MCF 10A (cell line): ENCODE results near the gene KIF3A. TPM values are rescaled to one million over a fixed set of nuclear protein-coding genes. Genes with fewer than 3 reads are reported as not detected.
A peak's percentile ranks its signal among the peaks of the same experiment; 100 is the strongest.

ENCODE experiments used
- Bru-seq: library from RNA; stranded (reverse); fragments of 400-500 nt; gene quantifications from one replicate; lab custom pipeline; 2021; lab: Mats Ljungman, UMichigan
- BruChase-seq, 2 experiments: library from RNA; stranded (reverse); fragments of 400-500 nt; gene quantifications; one replicate each; lab custom pipeline; 2021; lab: Mats Ljungman, UMichigan
- BruUV-seq: library from RNA; stranded (reverse); fragments of 400-500 nt; replicated peaks from 2 replicates; lab custom pipeline; 2021; lab: Mats Ljungman, UMichigan
- CTCF ChIA-PET: fragments of 300-600 bp; sonication (Branson Sonifier 250); formaldehyde crosslinking; extraction: SDS; loops from one replicate; lab custom pipeline; 2021; ENCODE audit warnings: antibody characterized with exemption, inconsistent platforms; lab: Yijun Ruan, JAX
- POLR2A ChIA-PET: fragments of 300-600, 350-650 bp; sonication (Branson Sonifier 250); formaldehyde crosslinking; extraction: SDS; loops from one replicate; lab custom pipeline; 2020; ENCODE audit warnings: antibody characterized with exemption, inconsistent platforms; lab: Yijun Ruan, JAX
- DNase-seq: peaks from one replicate; pipeline ENCODE4 v3.0.0-alpha.2; 2018; ENCODE audit not compliant: unreplicated experiment
- H3K27ac Mint-ChIP-seq: one replicate; pipeline ENCODE4 v1.8.0; 2022; ENCODE audit warnings: mild to moderate bottlenecking, low read depth, mixed read lengths; ENCODE audit not compliant: unreplicated experiment
- H3K27me3 Mint-ChIP-seq: one replicate; pipeline ENCODE4 v1.8.0; 2022; ENCODE audit warnings: mixed read lengths; ENCODE audit not compliant: insufficient read depth, unreplicated experiment
- H3K36me3 Mint-ChIP-seq: one replicate; pipeline ENCODE4 v1.8.0; 2022; ENCODE audit warnings: mild to moderate bottlenecking, moderate library complexity, mixed read lengths; ENCODE audit not compliant: insufficient read depth, unreplicated experiment
- H3K4me1 Mint-ChIP-seq: one replicate; pipeline ENCODE4 v1.8.0; 2022; ENCODE audit warnings: mixed read lengths; ENCODE audit not compliant: insufficient read depth, unreplicated experiment
- H3K4me3 Mint-ChIP-seq: one replicate; pipeline ENCODE4 v1.8.0; 2022; ENCODE audit warnings: mild to moderate bottlenecking, moderate library complexity, mixed read lengths; ENCODE audit not compliant: unreplicated experiment
- H3K9me3 Mint-ChIP-seq: one replicate; pipeline ENCODE4 v1.8.0; 2022; ENCODE audit warnings: mixed read lengths; ENCODE audit not compliant: unreplicated experiment
- intact Hi-C: fragments of 100-400 bp; cut with micrococcal nuclease; formaldehyde crosslinking; loops from 2 replicates; pipeline ENCODE4 v1.14.1; 2022
- long read RNA-seq: library from polyadenylated mRNA; stranded (forward); transcript quantifications from one replicate; pipeline ENCODE4 v2.0.0, GENCODE V29; 2022
- total RNA-seq: library from RNA; stranded (reverse); gene quantifications from 2 replicates; pipeline ENCODE4 v1.2.3, GENCODE V29; 2022
- TF ChIP-seq, protein P1 (sequence below): fragments of 200-600 bp; IDR thresholded peaks from one replicate; pipeline ENCODE4 v1.8.0; 2022; ENCODE audit warnings: antibody characterized with exemption, mild to moderate bottlenecking; ENCODE audit not compliant: unreplicated experiment

KIF3A gene
- 23.9 and 31.5 TPM in 2 replicates for total RNA-seq
- percentile 81 among the genes with signal in this experiment for Bru-seq, nascent RNA
- percentile 93 among the genes with signal in this experiment for BruChase-seq, experiment 1, labeled RNA remaining after a 6-hour chase
- BruChase-seq, experiment 2, labeled RNA remaining after a 2-hour chase: percentile 91 among the genes with signal in this experiment
- long read RNA-seq, full-length matches to known transcripts: 3 of 9 reads
- long read RNA-seq, partial matches to known transcripts: 2 of 9 reads
- long read RNA-seq, other reads (novel, unspliced or antisense): 4 of 9 reads

DNA sequence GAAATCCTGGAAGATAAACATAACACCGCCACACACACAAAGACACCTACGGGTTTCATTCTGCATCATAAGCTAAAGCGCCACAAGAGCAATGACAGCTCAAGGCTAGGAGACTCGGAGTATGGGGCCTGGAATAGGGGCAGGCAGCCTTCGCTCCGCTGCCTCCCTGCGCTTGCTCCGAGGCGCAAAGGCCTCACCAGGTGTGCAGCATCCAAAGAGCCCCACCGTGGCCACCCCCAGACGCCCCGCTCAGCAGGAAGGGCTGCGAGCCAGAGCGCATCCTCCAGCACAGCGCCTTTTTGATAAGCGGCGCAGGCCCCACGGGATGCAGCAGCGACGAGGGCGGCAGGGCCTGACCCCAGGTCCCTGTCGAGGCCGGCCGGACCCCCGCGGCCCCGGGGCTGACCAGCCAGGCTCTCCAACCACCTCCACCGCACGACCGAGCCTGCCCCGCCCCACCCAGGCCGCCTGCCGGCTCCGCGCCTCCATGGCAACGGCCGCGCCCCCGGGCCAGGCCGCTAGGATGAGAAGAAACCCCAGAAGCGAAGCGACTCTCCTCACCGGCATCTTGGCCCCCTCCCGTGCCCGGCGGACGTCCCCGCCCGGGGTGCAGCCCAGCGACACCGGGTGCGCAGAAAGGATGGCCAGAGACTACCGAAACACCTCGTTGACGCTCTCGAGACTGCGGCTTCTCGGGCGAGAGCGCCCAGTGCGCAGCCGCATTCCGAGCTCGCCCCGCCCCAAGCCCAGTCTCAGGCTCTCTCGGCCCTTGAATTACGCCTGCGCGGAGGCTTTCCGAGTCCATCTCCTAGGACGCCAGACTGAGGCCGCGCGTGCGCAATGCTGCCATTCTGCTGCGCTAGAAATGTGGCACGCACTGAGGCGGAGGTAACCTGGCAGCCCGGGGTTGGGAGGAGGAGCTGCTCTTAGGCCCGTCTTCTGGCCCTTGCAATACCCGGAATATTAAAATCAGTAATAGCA, at the start of gene KIF3A:
Gene KIF3A (minus strand): TSS at position 694 of the 981 bp plus-strand sequence. CDS start 127 bp downstream, at position 567.
- peaks cover 19% of the 10 kb centered on the region for H3K36me3 Mint-ChIP-seq
- TF ChIP-seq, protein P1, sequence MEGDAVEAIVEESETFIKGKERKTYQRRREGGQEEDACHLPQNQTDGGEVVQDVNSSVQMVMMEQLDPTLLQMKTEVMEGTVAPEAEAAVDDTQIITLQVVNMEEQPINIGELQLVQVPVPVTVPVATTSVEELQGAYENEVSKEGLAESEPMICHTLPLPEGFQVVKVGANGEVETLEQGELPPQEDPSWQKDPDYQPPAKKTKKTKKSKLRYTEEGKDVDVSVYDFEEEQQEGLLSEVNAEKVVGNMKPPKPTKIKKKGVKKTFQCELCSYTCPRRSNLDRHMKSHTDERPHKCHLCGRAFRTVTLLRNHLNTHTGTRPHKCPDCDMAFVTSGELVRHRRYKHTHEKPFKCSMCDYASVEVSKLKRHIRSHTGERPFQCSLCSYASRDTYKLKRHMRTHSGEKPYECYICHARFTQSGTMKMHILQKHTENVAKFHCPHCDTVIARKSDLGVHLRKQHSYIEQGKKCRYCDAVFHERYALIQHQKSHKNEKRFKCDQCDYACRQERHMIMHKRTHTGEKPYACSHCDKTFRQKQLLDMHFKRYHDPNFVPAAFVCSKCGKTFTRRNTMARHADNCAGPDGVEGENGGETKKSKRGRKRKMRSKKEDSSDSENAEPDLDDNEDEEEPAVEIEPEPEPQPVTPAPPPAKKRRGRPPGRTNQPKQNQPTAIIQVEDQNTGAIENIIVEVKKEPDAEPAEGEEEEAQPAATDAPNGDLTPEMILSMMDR: no peak
- ChIA-PET CTCF (interaction anchor here (0.5 to 1.9 kb wide), 11 partner anchors 10 to 671 kb away, joined by 3 to 6 read pairs (median 3); partner anchors contain the start of genes CCNI2 and GDF9), POLR2A (interaction anchor here (0.6 to 3.3 kb wide), 37 partner anchors 9 to 1573 kb away, joined by 3 to 29 read pairs (median 4); partner anchors contain the start of genes GDF9, HSPA4, RAD50 and SEPTIN8)
- H3K27ac Mint-ChIP-seq: peak within 1 kb of the TSS; percentile 29
- H3K27me3 Mint-ChIP-seq: peaks cover 5% of the 10 kb centered on the region
- no peaks in the 10 kb centered on the region for H3K9me3 Mint-ChIP-seq
- peaks cover 38% of the 10 kb centered on the region for H3K4me1 Mint-ChIP-seq
- peak within 1 kb of the TSS; percentile 89 for H3K4me3 Mint-ChIP-seq
- BruUV-seq: no TSS peak
- peak; percentile 100 for DNase-seq
- intact Hi-C loops: loop anchor here (1.0 kb wide), 1 partner anchor 39 kb away; no protein-coding TSS in a partner anchor

DNA sequence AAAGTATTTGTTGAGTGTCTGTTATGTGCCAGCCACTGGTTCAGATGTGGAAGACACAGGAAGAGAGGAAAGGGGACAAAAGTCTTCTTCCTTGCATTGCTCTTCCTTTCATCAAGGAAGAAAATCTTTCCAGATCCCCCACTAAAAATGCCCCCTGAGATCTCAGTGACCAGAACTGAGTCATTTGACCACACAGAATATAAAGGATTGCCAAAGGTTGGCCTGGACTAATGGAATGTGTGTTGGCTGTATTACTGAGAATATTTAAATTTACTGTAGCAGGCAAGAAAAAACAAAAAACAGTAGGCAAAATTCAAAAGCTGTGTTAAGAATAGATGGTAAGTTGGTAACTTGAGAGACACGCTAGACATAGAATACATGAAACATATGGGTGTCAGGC, 49.7 kb upstream of the KIF3A start:
- ChIA-PET CTCF (interaction anchor here (0.6 to 1.5 kb wide), 2 partner anchors 16 to 30 kb away, joined by 3 to 4 read pairs; no protein-coding TSS in a partner anchor), POLR2A (interaction anchor here (0.8 to 1.4 kb wide), 2 partner anchors 11 to 14 kb away, joined by 3 to 6 read pairs; no protein-coding TSS in a partner anchor)
- intact Hi-C loops: no loop called here
- BruUV-seq: no TSS peak
- no peak for DNase-seq
- TF ChIP-seq, protein P1: no peak
- Mint-ChIP-seq H3K9me3 (no peaks in the 10 kb centered on the region), H3K36me3 (no peaks in the 10 kb centered on the region), H3K4me3 (no peak overlapping the region), H3K4me1 (peaks cover 3% of the 10 kb centered on the region), H3K27me3 (no peaks in the 10 kb centered on the region), H3K27ac (no peak overlapping the region)

DNA sequence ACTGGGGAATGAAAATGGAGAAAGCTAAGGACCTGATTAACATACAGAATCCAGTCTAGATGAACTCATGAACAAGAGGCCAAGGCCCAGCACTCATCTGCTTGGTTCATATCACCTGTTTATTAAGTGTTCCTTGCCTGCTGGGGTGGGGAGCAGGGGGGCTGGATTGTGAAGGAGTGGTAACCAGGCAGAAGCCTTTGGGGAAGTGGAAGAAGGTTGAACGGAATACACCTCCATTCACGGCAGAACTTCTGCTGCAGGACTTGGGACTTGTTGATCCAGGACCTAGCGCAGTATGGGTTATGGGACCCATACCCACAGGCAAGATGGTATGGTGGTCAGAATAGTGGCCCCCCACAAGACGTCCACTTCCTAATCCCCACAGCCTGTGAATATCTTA, 48.5 kb upstream of the KIF3A start:
- intact Hi-C loops: no loop called here
- Mint-ChIP-seq H3K27ac (no peak overlapping the region), H3K36me3 (no peaks in the 10 kb centered on the region), H3K4me1 (peaks cover 7% of the 10 kb centered on the region), H3K4me3 (no peak overlapping the region), H3K27me3 (no peaks in the 10 kb centered on the region), H3K9me3 (no peaks in the 10 kb centered on the region)
- CTCF ChIA-PET: interaction anchor here (0.5 to 2.3 kb wide), 4 partner anchors 10 to 44 kb away, joined by 3 to 12 read pairs (median 4); no protein-coding TSS in a partner anchor
- BruUV-seq: no TSS peak
- DNase-seq: no peak
- POLR2A ChIA-PET: interaction anchor here (1.4 kb wide), 1 partner anchor 10 kb away, joined by 4 read pairs; no protein-coding TSS in a partner anchor
- TF ChIP-seq, protein P1: no peak
